Activated CD4-positive, alpha-beta T cell treated with anti-CD3 and anti-CD28 coated beads, Interleukin-2, amount 10 ng/mL, durations not matched to agents 7 days and 5 days (primary cell): ENCODE results near the gene NR4A1. TPM values are rescaled to one million over a fixed set of nuclear protein-coding genes. Genes with fewer than 3 reads are reported as not detected.
A peak's percentile ranks its signal among the peaks of the same experiment; 100 is the strongest.

Source experiments
- CTCF ChIA-PET: fragments of 350-600 bp; sonication (Branson Sonifier 250); formaldehyde crosslinking; loops from one replicate; lab custom pipeline; 2021; ENCODE audit warnings: antibody characterized with exemption; lab: Charles Lee
- POLR2A ChIA-PET: fragments of 350-600 bp; sonication (Branson Sonifier 250); formaldehyde crosslinking; loops from one replicate; lab custom pipeline; 2021; ENCODE audit warnings: antibody characterized with exemption; lab: Charles Lee
- DNase-seq: peaks from one replicate; pipeline ENCODE4 v3.0.0-alpha.2; 2020
- H3K27ac Mint-ChIP-seq: one replicate; pipeline ENCODE4 v1.8.0; 2021; ENCODE audit warnings: mild to moderate bottlenecking, moderate library complexity, mixed read lengths
- H3K27me3 Mint-ChIP-seq: one replicate; pipeline ENCODE4 v1.8.0; 2021; ENCODE audit warnings: mixed read lengths
- H3K36me3 Mint-ChIP-seq: one replicate; pipeline ENCODE4 v1.8.0; 2021; ENCODE audit warnings: low read depth, mixed read lengths
- H3K4me1 Mint-ChIP-seq: one replicate; pipeline ENCODE4 v1.8.0; 2021; ENCODE audit warnings: mixed read lengths
- H3K4me3 Mint-ChIP-seq: one replicate; pipeline ENCODE4 v1.8.0; 2021; ENCODE audit warnings: mild to moderate bottlenecking, moderate library complexity, mixed read lengths
- H3K9me3 Mint-ChIP-seq: one replicate; pipeline ENCODE4 v1.8.0; 2021; ENCODE audit warnings: mixed read lengths
- total RNA-seq, 2 experiments: library from RNA; stranded (reverse); gene quantifications; one replicate each; pipeline ENCODE4 v1.2.3, GENCODE V29; 2021

The NR4A1 gene
- total RNA-seq, 2 experiments from 2014 or later: 2.1 to 2.7 TPM

DNA sequence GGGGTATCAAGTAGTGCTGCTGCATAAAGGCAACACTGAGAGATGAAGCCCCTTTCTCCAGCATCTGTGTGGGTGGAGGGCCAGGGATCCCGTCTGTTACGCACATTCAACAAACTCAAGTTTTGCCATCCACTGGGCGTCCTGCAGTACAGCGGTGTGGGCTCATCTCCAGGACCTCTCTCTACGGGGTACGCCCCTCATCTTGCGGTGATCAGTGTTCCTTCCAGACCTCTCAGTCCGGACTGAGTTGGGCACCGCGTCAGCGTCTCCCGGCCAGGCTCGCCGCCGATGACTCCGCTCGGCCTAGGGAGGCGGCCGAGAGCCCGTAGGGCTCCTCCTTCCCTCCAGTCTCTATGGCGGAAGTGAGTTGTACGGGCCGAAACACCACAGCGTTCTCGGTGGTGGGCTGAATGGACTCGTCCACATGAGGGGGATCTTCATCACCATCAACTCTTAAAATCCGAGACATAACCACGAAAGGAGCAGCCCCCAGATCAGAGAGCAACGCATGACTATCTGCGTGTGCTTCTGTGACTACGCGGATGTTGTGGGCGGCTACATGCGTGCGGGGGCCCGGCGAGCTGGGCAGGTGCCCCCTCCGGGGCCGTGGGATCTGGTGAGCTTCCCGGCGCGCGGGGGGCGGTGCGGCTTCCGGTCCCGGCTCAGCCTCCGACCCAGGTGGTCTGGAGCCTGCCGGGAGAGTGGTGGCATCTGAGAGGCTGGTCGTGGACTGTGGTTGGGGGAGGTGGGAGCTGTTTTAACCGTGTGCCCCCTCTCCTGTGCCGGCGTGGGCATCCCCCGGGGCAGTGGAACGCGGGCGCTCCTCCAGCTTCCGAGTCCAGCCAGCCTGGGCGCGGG is 18.3 kb downstream of the NR4A1 start, which contains the start of gene ATG101:
Gene ATG101 (plus strand): TSS at position 652 of the 858 bp plus-strand sequence. CDS start 3,673 bp downstream, outside the sequence.
- Mint-ChIP-seq H3K9me3 (no peaks in the 10 kb centered on the region), H3K27ac (peak within 1 kb of the TSS; percentile 100), H3K36me3 (peaks cover 15% of the 10 kb centered on the region), H3K4me1 (peaks cover 54% of the 10 kb centered on the region), H3K4me3 (peak within 1 kb of the TSS; percentile 94), H3K27me3 (peaks cover 7% of the 10 kb centered on the region)
- CTCF ChIA-PET: interaction anchor here (0.6 to 10.5 kb wide), 23 partner anchors 9 to 1310 kb away, joined by 3 to 206 read pairs (median 4); partner anchors contain the start of genes NR4A1, SMIM41 and SP1
- POLR2A ChIA-PET: interaction anchor here (0.6 to 1.1 kb wide), 2 partner anchors 18 to 31 kb away, joined by 3 read pairs; partner anchors contain the start of gene NR4A1
- DNase-seq: peak; percentile 90

DNA sequence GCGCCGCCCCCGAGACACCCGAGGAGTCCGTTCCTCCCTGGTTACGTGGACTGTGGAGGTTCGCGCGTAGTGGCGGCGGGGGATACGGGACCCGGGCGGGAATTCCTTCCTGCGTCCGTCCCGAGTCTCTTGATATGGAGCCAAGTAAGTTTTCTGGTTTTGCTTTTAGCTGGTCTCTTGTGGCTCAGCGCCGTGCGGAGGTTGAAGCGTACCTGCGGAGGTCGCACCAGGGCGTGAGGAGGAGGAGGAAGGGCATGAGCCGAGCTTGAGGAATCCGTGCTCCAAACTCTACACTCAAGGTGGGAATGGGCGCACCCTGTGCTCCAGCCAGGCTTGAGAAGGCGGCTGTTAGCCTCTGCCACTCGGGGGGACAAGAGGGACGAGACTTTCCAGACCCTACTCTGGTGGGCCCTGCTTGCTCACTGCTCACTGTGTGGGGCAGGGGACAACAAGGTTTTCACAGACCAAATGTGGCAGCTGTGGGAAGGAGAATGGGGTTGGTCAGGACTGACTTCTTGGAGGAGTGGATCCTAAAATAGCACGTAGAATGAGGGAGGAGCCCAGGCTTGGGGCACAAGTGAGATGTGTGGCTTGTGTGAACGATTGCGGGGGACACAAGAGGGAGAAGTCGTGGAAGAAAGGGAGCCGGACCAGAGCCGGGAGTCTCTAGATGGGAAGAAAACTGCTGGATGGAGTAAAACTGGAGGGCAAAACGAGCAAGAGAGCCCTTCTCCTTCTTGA is 19.1 kb downstream of the NR4A1 start:
- Mint-ChIP-seq H3K27ac (peak overlapping the region; percentile 100), H3K9me3 (no peaks in the 10 kb centered on the region), H3K27me3 (peaks cover 7% of the 10 kb centered on the region), H3K4me1 (peaks cover 57% of the 10 kb centered on the region), H3K4me3 (peak overlapping the region; percentile 94), H3K36me3 (peaks cover 15% of the 10 kb centered on the region)
- POLR2A ChIA-PET: interaction anchor here (1.1 kb wide), 1 partner anchor 19 kb away, joined by 3 read pairs; the partner anchor contains the start of gene NR4A1
- CTCF ChIA-PET: interaction anchor here (0.6 to 10.5 kb wide), 22 partner anchors 8 to 1309 kb away, joined by 3 to 206 read pairs (median 4); partner anchors contain the start of genes NR4A1, SMIM41 and SP1
- DNase-seq: no peak

DNA sequence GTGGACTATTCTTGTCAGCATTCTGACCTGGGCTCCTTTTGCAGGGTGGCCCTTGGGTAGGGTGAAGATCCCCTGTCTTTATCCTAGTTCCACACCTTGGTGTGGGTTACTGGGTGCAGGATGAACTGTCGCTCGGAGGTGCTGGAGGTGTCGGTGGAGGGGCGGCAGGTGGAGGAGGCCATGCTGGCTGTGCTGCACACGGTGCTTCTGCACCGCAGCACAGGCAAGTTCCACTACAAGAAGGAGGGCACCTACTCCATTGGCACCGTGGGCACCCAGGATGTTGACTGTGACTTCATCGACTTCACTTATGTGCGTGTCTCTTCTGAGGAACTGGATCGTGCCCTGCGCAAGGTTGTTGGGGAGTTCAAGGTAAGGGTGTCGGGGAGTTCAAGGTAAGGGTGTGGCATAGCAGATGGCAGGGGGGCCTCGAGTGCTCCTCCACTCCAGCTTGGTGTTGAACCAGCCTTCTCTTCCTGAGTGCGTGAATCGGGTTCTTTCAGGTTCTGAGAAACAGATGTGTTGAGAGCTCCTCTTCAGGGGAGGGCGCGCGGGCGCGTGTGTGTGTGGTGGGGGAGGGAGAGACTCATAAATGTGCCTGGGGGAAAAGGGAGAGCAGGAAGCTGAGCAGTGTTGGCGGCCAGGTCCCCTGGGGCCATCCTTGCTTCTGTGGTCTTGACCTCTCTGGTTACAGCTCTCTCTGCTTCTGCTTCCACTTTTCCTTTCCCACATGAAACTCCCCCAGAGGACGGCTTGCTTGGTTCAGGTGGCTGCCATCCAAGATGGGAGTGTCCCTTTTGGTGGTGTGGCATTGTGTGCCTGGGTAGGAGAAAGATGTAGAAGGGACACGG is 22.5 kb downstream of the NR4A1 start:
- ChIA-PET CTCF (interaction anchor here (0.6 to 10.5 kb wide), 5 partner anchors 11 to 300 kb away, joined by 3 to 206 read pairs (median 3); no protein-coding TSS in a partner anchor), POLR2A (no interaction called here)
- H3K27me3 Mint-ChIP-seq: no peaks in the 10 kb centered on the region
- H3K36me3 Mint-ChIP-seq: peaks cover 25% of the 10 kb centered on the region
- H3K27ac Mint-ChIP-seq: peak overlapping the region; percentile 75
- H3K4me3 Mint-ChIP-seq: peak overlapping the region; percentile 6
- no peaks in the 10 kb centered on the region for H3K9me3 Mint-ChIP-seq
- peaks cover 49% of the 10 kb centered on the region for H3K4me1 Mint-ChIP-seq
- DNase-seq: peak; percentile 20

DNA sequence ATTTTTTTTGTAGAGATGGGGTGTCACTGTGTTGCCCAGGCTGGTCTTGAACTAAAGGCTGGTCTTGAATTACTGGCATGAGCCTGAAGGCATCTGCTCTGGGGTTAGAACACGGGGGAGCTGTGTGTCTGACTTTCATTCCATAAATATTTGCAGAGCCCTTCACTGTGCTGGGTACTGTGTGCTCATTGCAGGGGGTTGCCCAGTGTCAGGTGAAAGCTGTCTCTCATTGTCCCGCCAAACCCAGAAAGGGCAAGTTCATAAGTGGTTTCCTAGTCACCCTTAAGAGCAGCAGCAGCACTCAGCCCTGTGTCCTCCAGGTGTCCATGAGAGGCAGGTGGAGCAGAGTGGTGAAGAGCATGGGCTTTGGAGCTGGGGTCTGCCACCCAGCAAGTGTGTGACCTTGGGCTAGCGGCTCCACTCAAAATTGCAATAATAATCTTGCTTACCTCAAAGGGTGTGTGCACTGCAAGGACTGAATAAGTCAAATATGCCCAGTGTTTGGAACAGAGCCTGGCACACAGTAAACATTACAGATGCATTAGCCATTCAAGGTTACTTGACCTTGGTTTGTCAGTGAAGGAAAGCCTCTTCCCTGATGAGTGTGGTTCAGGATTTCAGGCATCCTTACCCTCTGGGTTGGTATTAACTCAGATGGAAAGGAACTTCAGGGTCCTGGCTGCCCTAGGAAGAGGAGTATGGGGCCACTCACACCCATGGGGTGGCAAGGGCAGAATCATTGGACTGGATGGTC is 23.9 kb downstream of the NR4A1 start:
- DNase-seq: no peak
- Mint-ChIP-seq H3K9me3 (no peaks in the 10 kb centered on the region), H3K27me3 (no peaks in the 10 kb centered on the region), H3K4me3 (no peak overlapping the region), H3K36me3 (peaks cover 25% of the 10 kb centered on the region), H3K27ac (no peak overlapping the region), H3K4me1 (peaks cover 41% of the 10 kb centered on the region)
- CTCF ChIA-PET: interaction anchor here (10.5 kb wide), 1 partner anchor 48 kb away, joined by 206 read pairs; no protein-coding TSS in a partner anchor
- POLR2A ChIA-PET: no interaction called here

DNA sequence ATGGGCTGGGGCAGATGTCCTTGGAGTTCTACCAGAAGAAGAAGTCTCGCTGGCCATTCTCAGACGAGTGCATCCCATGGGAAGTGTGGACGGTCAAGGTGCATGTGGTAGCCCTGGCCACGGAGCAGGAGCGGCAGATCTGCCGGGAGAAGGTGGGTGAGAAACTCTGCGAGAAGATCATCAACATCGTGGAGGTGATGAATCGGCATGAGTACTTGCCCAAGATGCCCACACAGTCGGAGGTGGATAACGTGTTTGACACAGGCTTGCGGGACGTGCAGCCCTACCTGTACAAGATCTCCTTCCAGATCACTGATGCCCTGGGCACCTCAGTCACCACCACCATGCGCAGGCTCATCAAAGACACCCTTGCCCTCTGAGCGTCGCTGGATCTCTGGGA is 25.6 kb downstream of the NR4A1 start:
- Mint-ChIP-seq H3K36me3 (peaks cover 25% of the 10 kb centered on the region), H3K9me3 (no peaks in the 10 kb centered on the region), H3K27ac (no peak overlapping the region), H3K4me1 (peaks cover 31% of the 10 kb centered on the region), H3K4me3 (no peak overlapping the region), H3K27me3 (no peaks in the 10 kb centered on the region)
- ChIA-PET CTCF (no interaction called here), POLR2A (no interaction called here)
- DNase-seq: no peak

DNA sequence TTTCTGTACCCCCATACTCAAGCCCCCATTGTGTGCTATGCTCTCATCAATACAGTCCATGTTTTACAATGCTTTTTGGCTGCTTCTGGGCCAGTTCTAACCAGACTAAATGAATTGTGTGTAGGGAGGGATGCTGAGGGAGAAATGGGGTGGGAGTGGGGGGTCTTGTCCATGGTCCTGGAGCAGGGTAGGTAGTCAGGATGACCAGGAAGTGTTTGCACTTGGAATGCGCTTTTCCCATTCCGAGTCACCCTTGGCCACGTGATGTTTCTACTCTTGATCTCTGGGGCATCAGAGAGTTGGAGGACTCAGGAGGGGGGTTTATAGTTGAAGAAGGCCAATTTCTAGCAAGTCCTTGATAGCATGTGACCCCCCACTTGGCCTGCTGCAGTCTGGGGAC is 27.0 kb downstream of the NR4A1 start:
- no peaks in the 10 kb centered on the region for H3K27me3 Mint-ChIP-seq

DNA sequence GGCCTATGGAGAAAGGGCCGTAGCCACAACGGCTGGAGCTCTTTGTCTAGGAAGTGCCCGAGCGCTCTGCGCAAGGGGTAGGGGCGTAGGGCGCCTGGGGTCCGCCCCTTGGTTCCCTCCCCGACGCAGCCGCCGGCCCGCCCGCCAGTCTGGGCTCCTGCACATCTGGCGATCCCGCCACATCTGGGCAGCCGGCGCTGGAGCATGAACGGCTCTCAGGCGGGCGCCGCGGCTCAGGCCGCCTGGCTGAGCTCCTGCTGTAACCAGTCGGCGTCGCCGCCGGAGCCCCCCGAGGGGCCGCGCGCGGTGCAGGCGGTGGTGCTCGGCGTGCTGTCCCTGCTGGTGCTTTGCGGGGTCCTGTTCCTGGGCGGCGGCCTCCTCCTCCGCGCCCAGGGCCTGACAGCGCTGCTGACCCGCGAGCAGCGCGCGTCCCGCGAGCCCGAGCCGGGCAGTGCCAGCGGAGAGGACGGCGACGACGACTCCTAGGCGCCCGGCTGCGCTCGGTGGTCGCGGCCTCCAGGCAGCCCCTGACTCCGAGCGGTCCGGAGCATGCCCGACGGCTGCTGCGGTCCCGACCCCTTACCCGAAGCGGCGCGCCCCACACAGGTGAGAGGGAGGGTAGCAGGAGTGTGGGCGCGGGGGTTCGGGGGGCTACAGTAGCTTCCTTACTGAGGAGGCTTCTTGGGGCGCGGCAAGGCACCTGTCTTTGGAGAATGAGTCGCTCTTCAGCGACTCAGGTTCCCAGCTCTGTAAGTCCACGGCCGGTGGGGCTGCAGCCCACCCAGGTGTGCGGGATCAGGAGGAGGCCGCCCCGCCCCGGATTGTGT is 28.5 kb downstream of the NR4A1 start, which contains the start of gene SMIM41:
Gene SMIM41 (plus strand): TSS at position 129 of the 827 bp plus-strand sequence. CDS start 76 bp downstream, at position 205.
- DNase-seq: no peak
- no peak within 1 kb of the TSS for H3K4me3 Mint-ChIP-seq
- peaks cover 10% of the 10 kb centered on the region for H3K36me3 Mint-ChIP-seq
- no peaks in the 10 kb centered on the region for H3K27me3 Mint-ChIP-seq
- CTCF ChIA-PET: interaction anchor here (3.1 to 4.1 kb wide), 2 partner anchors 11 to 54 kb away, joined by 15 to 25 read pairs; partner anchors contain the start of gene ATG101
- H3K4me1 Mint-ChIP-seq: peaks cover 16% of the 10 kb centered on the region
- peak within 1 kb of the TSS; percentile 14 for H3K27ac Mint-ChIP-seq
- POLR2A ChIA-PET: no interaction called here
- H3K9me3 Mint-ChIP-seq: no peaks in the 10 kb centered on the region

More for the DNA sequence above, 27.0 kb downstream of the NR4A1 start:
- Mint-ChIP-seq H3K36me3 (peaks cover 21% of the 10 kb centered on the region), H3K9me3 (no peaks in the 10 kb centered on the region), H3K27ac (no peak overlapping the region), H3K4me3 (no peak overlapping the region), H3K4me1 (peaks cover 23% of the 10 kb centered on the region)
- no peak for DNase-seq
- POLR2A ChIA-PET: no interaction called here
- CTCF ChIA-PET: interaction anchor here (0.9 to 3.1 kb wide), 2 partner anchors 8 to 53 kb away, joined by 4 to 15 read pairs; partner anchors contain the start of gene ATG101

DNA sequence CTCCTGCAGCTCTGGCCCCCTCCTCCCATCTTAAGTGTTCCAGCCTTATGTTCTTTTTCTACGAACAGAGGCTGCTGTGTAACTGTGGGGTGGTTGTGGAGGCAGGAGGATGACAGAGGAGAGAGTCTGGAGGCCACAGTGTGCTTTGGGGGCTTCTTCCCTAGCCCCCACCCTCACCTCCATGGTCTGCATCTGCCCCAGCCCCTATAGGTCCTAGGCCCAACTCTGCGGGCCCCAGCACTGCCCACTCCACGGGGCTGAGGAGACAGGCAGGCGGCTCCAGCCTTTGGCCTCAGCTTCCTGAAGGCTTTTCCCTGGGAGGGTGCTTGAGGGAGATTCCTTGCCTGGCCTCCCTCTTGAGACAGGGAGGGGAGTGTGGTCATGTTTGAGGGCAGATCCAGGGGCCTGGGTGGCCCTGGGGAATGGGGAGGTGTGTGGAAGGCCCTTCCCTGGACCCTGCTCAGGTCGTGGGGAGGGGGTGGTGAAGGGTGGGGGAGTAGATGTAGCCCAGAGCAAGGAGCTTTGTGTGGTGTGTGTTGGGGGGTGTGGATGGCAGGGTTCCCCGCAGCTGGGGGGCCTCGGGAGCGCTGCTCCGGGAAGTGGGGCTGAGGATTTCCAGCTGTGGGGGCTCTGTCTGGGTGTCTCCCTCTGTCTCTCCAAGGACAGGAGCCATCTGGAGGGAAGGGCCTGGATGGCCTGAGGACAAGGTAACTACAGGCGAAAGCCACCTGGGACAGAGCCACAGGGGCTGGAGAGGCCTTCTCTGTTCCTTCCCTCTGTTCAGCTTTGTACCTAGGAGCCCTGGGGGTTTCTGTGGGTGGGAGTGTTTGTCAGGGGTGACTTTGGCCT is 29.4 kb downstream of the NR4A1 start:
- H3K27me3 Mint-ChIP-seq: no peaks in the 10 kb centered on the region
- peak overlapping the region; percentile 14 for H3K27ac Mint-ChIP-seq
- peaks cover 10% of the 10 kb centered on the region for H3K36me3 Mint-ChIP-seq
- H3K4me1 Mint-ChIP-seq: peaks cover 14% of the 10 kb centered on the region
- ChIA-PET POLR2A (interaction anchor here (0.6 kb wide), 1 partner anchor 9 kb away, joined by 3 read pairs; no protein-coding TSS in a partner anchor), CTCF (interaction anchor here (1.2 to 5.1 kb wide), 4 partner anchors 12 to 55 kb away, joined by 4 to 60 read pairs (median 20); partner anchors contain the start of gene ATG101)
- no peak overlapping the region for H3K4me3 Mint-ChIP-seq
- H3K9me3 Mint-ChIP-seq: no peaks in the 10 kb centered on the region
- DNase-seq: no peak

DNA sequence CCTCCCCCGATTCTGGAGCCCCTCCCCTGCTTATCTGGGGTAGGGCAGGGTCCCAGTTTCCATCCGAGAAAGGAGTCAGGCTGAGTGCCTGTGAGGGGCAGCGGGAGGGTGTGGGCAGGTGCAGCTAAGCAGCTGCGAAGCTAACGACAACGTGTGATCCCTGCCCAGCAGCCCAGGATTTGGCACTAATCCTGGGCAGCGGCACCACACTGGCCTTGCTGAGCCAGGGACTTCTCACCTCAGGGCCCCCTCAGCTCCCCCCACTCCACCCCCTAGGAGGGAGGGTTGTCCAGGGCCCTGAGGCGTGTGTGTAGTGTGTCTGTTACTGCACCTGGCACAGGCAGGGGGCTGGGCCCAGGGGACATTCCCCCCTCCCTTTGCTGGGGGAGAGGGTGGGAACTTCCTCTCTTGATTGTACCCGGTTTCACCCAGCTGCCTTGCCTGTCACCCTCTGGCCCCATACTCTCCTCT is 30.1 kb downstream of the NR4A1 start:
- peaks cover 14% of the 10 kb centered on the region for H3K4me1 Mint-ChIP-seq
- CTCF ChIA-PET: interaction anchor here (0.7 to 5.1 kb wide), 4 partner anchors 10 to 55 kb away, joined by 3 to 60 read pairs (median 14); partner anchors contain the start of gene ATG101
- POLR2A ChIA-PET: interaction anchor here (0.6 to 0.7 kb wide), 2 partner anchors 10 to 1042 kb away, joined by 3 read pairs; no protein-coding TSS in a partner anchor
- H3K36me3 Mint-ChIP-seq: peaks cover 8% of the 10 kb centered on the region
- DNase-seq: no peak
- no peak overlapping the region for H3K27ac Mint-ChIP-seq
- no peak overlapping the region for H3K4me3 Mint-ChIP-seq
- no peaks in the 10 kb centered on the region for H3K27me3 Mint-ChIP-seq
- no peaks in the 10 kb centered on the region for H3K9me3 Mint-ChIP-seq
